Epithelial cell of proximal tubule (primary cell): ENCODE results near the gene CDH4. TPM values are rescaled to one million over a fixed set of nuclear protein-coding genes. Genes with fewer than 3 reads are reported as not detected.

Experiments used
- DNase-seq: peaks from one replicate; pipeline ENCODE4 v3.0.0-alpha.2; 2011; ENCODE audit warnings: low read depth
- H3K4me3 ChIP-seq: 2 replicates; pipeline ENCODE4 v1.5.1; 2011; ENCODE audit warnings: low read depth, mild to moderate bottlenecking, low read length
- CTCF ChIP-seq: conservative IDR thresholded peaks from 2 replicates; pipeline ENCODE4 v1.5.1; 2012; ENCODE audit warnings: low read depth, mild to moderate bottlenecking, low read length
- total RNA-seq: library from RNA; depleted of rRNA; stranded (reverse); fragments of >200 nt; gene quantifications from 2 replicates; pipeline ENCODE4 v1.2.3, GENCODE V29; 2015

The CDH4 gene
- total RNA-seq, 1 donor from 2014 or later, result 17.1 TPM

GRCh38 chr20:61439251-61439650 is 187.2 kb downstream of the CDH4 start:
- no peak for TF ChIP-seq CTCF
- no peak overlapping the region for H3K4me3 ChIP-seq
- DNase-seq, result no peak

- no peak for TF ChIP-seq CTCF
- H3K4me3 ChIP-seq, result no peak overlapping the region
- no peak for DNase-seq
Measured at GRCh38 chr20:61440548-61441055, 188.5 kb downstream of the CDH4 start.

- TF ChIP-seq CTCF, result no peak
- no peak overlapping the region for H3K4me3 ChIP-seq
- DNase-seq, result no peak
Measured at GRCh38 chr20:61441537-61441936, 189.5 kb downstream of the CDH4 start.

- no peak overlapping the region for H3K4me3 ChIP-seq
- DNase-seq, result no peak
- no peak for TF ChIP-seq CTCF
Measured at GRCh38 chr20:61442075-61442670, 190.1 kb downstream of the CDH4 start.

GRCh38 chr20:61442718-61443117 is 190.7 kb downstream of the CDH4 start:
- no peak for TF ChIP-seq CTCF
- H3K4me3 ChIP-seq, result no peak overlapping the region
- no peak for DNase-seq

- H3K4me3 ChIP-seq, result no peak overlapping the region
- no peak for DNase-seq
- TF ChIP-seq CTCF, result no peak
Measured at GRCh38 chr20:61443443-61444126, 191.5 kb downstream of the CDH4 start.

- no peak for TF ChIP-seq CTCF
- no peak overlapping the region for H3K4me3 ChIP-seq
- no peak for DNase-seq
Measured at GRCh38 chr20:61444637-61445036, 192.6 kb downstream of the CDH4 start.
